K562 (cell line): Measurements from ENCODE around the gene CNR2. TPM values are rescaled to one million over a fixed set of nuclear protein-coding genes. Genes with fewer than 3 reads are reported as not detected.

Experiments
- ARID3A ChIP-seq: IDR thresholded peaks from 2 replicates; pipeline ENCODE4 v1.6.1; 2012; ENCODE audit warnings: low read depth, low read length, improper control_type of control experiment, borderline replicate concordance
- FOS ChIP-seq: IDR thresholded peaks from 3 replicates; pipeline ENCODE4 v1.6.1; 2011; ENCODE audit not compliant: insufficient read length; ENCODE audit errors: extremely low read depth
- FOXK2 ChIP-seq, 2 experiments: fragments of 450-650 bp; IDR thresholded peaks in 1 of 2; conservative IDR thresholded peaks in 1 of 2; 2 replicates each; pipeline ENCODE4 v1.6.1; 2016; ENCODE audit warnings: low read depth in 2 of 2, mild to moderate bottlenecking in 1 of 2
- HEY1 ChIP-seq: fragments of 250-450 bp; sonication (Bioruptor Pico); IDR thresholded peaks from 2 replicates; pipeline ENCODE4 v1.5.0; 2020; ENCODE audit warnings: mild to moderate bottlenecking, moderate library complexity, borderline replicate concordance
- HNRNPH1 ChIP-seq: fragments of 200-400 bp; formaldehyde crosslinking; optimal IDR thresholded peaks from 2 replicates; pipeline ENCODE3; 2017; ENCODE audit warnings: low read depth, mild to moderate bottlenecking, low read length, moderate library complexity
- KHSRP ChIP-seq: fragments of 450-650 bp; IDR thresholded peaks from 2 replicates; pipeline ENCODE4 v1.6.1; 2017
- NR3C1 ChIP-seq: sonication (generic); formaldehyde crosslinking; IDR thresholded peaks from 2 replicates; pipeline ENCODE4 v1.8.1; 2022; ENCODE audit warnings: missing genetic modification reagents
- PCBP2 ChIP-seq: fragments of 200-400 bp; formaldehyde crosslinking; IDR thresholded peaks from 2 replicates; pipeline ENCODE4 v1.6.1; 2018; ENCODE audit warnings: low read length, low read depth, mild to moderate bottlenecking, moderate library complexity; ENCODE audit not compliant: poor library complexity, severe bottlenecking
- PHF8 ChIP-seq: fragments of 200-600 bp; sonication (generic); IDR thresholded peaks from 2 replicates; pipeline ENCODE4 v1.6.1; 2012; ENCODE audit warnings: mixed run types, mild to moderate bottlenecking, inconsistent platforms, low read length, moderate library complexity, borderline replicate concordance
- POLR2AphosphoS2 ChIP-seq: IDR thresholded peaks from 2 replicates; pipeline ENCODE4 v1.6.1; 2012; ENCODE audit warnings: low read length, improper control_type of control experiment
- POLR2AphosphoS5 ChIP-seq: IDR thresholded peaks from 2 replicates; pipeline ENCODE4 v1.6.1; 2011; ENCODE audit warnings: mild to moderate bottlenecking, low read depth, low read length, moderate library complexity; ENCODE audit not compliant: control insufficient read depth, insufficient read depth
- RBM14 ChIP-seq: fragments of 200-400 bp; formaldehyde crosslinking; IDR thresholded peaks from 2 replicates; pipeline ENCODE4 v1.6.1; 2018; ENCODE audit warnings: low read depth, mild to moderate bottlenecking, low read length, moderate library complexity, borderline replicate concordance; ENCODE audit not compliant: insufficient read depth
- SMAD1 ChIP-seq: fragments of 150-350 bp; IDR thresholded peaks from 2 replicates; pipeline ENCODE4 v1.6.1; 2014; ENCODE audit warnings: low read length, low read depth; ENCODE audit not compliant: partially characterized antibody
- TBL1XR1 ChIP-seq, 2 experiments: IDR thresholded peaks; 2 replicates each; pipeline ENCODE4 v1.6.1; 2012; ENCODE audit warnings: improper control_type of control experiment in 2 of 2, low read length in 2 of 2, mild to moderate bottlenecking in 1 of 2
- ZBTB1 ChIP-seq: sonication (generic); formaldehyde crosslinking; IDR thresholded peaks from 2 replicates; pipeline ENCODE4 v1.8.1; 2023; ENCODE audit warnings: missing genetic modification reagents, low read depth, mild to moderate bottlenecking, borderline replicate concordance
- ZNF212 ChIP-seq: fragments of 450-650 bp; formaldehyde crosslinking; IDR thresholded peaks from 2 replicates; pipeline ENCODE4 v1.4.0; 2020; ENCODE audit warnings: mild to moderate bottlenecking
- ZNF740 ChIP-seq, 3 experiments: fragments of 200-800 bp in 1 of 3; sonication (Bioruptor generic) in 1 of 3; sonication (generic) in 1 of 3; formaldehyde crosslinking in 1 of 3; IDR thresholded peaks; 2 replicates each; pipeline versions ENCODE4 v1.6.1 to v1.8.0; 2016 to 2022; ENCODE audit warnings: mild to moderate bottlenecking in 2 of 3, missing compliant biosample characterization in 2 of 3, missing genetic modification characterization in 2 of 3, missing genetic modification reagents in 1 of 3
- ZSCAN29 ChIP-seq: fragments of 450-650 bp; IDR thresholded peaks from 2 replicates; pipeline ENCODE4 v1.6.1; 2017
- polyA plus RNA-seq, 8 experiments: library from polyadenylated mRNA; depleted of rRNA in 4 of 8; stranded (reverse) in 5 of 8; unstranded in 3 of 8; fragments of >200 nt; fragmentation: Nextera tagmentation in 2 of 8; fragmentation: Illumina TruSeq in 1 of 8; extraction: Ambion mirVana in 2 of 8; extraction: Trizol in 1 of 8; gene quantifications; 2 replicates each; pipeline versions ENCODE4 v1.2.1 to v1.2.3, GENCODE V29; 2011 to 2014; ENCODE audit warnings: inconsistent platforms in 1 of 8, missing spikeins in 1 of 8
- total RNA-seq, 7 experiments: library from RNA; depleted of rRNA in 6 of 7; stranded (reverse); fragments of >200 nt in 6 of 7; fragmentation: Illumina TruSeq in 2 of 7; extraction: Trizol in 2 of 7; gene quantifications; 2 replicates each; pipeline versions ENCODE4 v1.2.1 to v1.2.3, GENCODE V29; 2011 to 2021; ENCODE audit warnings: low replicate concordance in 1 of 7
- TF ChIP-seq, protein P1 (sequence below), 2 experiments: fragments of 200-800 bp in 1 of 2; sonication (Bioruptor generic) in 1 of 2; sonication (generic) in 1 of 2; formaldehyde crosslinking in 1 of 2; IDR thresholded peaks in 1 of 2; conservative IDR thresholded peaks in 1 of 2; 2 replicates each; pipeline versions ENCODE4 v1.5.0 to v1.6.1; 2016 to 2020; ENCODE audit warnings: missing compliant biosample characterization in 1 of 2, missing genetic modification characterization in 1 of 2, missing genetic modification reagents in 1 of 2
- TF ChIP-seq, protein P2 (sequence below), 3 experiments: IDR thresholded peaks in 2 of 3; conservative IDR thresholded peaks in 1 of 3; 2 replicates each; pipeline ENCODE4 v1.5.1; 2011 to 2012; ENCODE audit warnings: low read length in 3 of 3, mild to moderate bottlenecking in 3 of 3, control low read depth in 2 of 3, improper control_type of control experiment in 1 of 3, inconsistent platforms in 1 of 3, low read depth in 1 of 3, mixed read lengths in 1 of 3, moderate library complexity in 1 of 3; ENCODE audit not compliant: insufficient read depth in 2 of 3

The CNR2 gene
- total and polyA plus RNA-seq, 9 of the 15 experiments (the other 6 are each of a cell fraction or from before 2014, with no cell fraction given), result not detected

GRCh38 chr1:23958810-23959460 lies 45.8 kb upstream of the CNR2 start (continued):
- TF ChIP-seq HEY1 (CRISPR knock-in tag) (no peak), ZNF212 (CRISPR knock-in tag) (no peak), NR3C1 (CRISPR knock-in tag) (0 out of 2 replicates have a peak, but pooled peaks have one; percentile 27), ARID3A (no peak), HNRNPH1 (no peak), ZBTB1 (CRISPR knock-in tag) (no peak), POLR2AphosphoS2 (peak; percentile 30; the same call in 1 of the 2 replicates), POLR2AphosphoS5 (peak; percentile 85), ZSCAN29 (no peak), PCBP2 (no peak), KHSRP (no peak), SMAD1 (peak; percentile 29), PHF8 (peak; percentile 22), FOXK2 (conservative IDR thresholded peaks at IDR 0.05 in 1 of 2, IDR thresholded peaks at IDR 0.05 in 1 of 2; ENCODE audit: low read depth in 2 of 2) (peak; percentile 82 to 83), FOS (no peak), RBM14 (no peak), TBL1XR1 (IDR thresholded peaks at IDR 0.05; ENCODE audit: low read length in 2 of 2) (peak; percentile 60 to 70; a peak in 3 of 4 replicates), ZNF740 (CRISPR knock-in tag; IDR thresholded peaks at IDR 0.05) (peak; percentile 39; the same call in 1 of the 2 replicates), ZNF740 (tag; IDR thresholded peaks at IDR 0.05) (no peak)
- TF ChIP-seq, protein P1, sequence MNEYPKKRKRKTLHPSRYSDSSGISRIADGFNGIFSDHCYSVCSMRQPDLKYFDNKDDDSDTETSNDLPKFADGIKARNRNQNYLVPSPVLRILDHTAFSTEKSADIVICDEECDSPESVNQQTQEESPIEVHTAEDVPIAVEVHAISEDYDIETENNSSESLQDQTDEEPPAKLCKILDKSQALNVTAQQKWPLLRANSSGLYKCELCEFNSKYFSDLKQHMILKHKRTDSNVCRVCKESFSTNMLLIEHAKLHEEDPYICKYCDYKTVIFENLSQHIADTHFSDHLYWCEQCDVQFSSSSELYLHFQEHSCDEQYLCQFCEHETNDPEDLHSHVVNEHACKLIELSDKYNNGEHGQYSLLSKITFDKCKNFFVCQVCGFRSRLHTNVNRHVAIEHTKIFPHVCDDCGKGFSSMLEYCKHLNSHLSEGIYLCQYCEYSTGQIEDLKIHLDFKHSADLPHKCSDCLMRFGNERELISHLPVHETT (CRISPR knock-in tag; conservative IDR thresholded peaks at IDR 0.05 in 1 of 2, IDR thresholded peaks at IDR 0.05 in 1 of 2), result no peak
- TF ChIP-seq, protein P2, sequence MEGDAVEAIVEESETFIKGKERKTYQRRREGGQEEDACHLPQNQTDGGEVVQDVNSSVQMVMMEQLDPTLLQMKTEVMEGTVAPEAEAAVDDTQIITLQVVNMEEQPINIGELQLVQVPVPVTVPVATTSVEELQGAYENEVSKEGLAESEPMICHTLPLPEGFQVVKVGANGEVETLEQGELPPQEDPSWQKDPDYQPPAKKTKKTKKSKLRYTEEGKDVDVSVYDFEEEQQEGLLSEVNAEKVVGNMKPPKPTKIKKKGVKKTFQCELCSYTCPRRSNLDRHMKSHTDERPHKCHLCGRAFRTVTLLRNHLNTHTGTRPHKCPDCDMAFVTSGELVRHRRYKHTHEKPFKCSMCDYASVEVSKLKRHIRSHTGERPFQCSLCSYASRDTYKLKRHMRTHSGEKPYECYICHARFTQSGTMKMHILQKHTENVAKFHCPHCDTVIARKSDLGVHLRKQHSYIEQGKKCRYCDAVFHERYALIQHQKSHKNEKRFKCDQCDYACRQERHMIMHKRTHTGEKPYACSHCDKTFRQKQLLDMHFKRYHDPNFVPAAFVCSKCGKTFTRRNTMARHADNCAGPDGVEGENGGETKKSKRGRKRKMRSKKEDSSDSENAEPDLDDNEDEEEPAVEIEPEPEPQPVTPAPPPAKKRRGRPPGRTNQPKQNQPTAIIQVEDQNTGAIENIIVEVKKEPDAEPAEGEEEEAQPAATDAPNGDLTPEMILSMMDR (IDR thresholded peaks at IDR 0.05 in 2 of 3, conservative IDR thresholded peaks at IDR 0.05 in 1 of 3; ENCODE audit: insufficient read depth in 2 of 3, low read depth in 1 of 3, low read length in 3 of 3), result peak; percentile 46 to 51 (median 46); a peak in 5 of 6 replicates
